ENCODE data around the gene PRDM13. TPM values are rescaled to one million over a fixed set of nuclear protein-coding genes. Genes with fewer than 3 reads are reported as not detected.
"Not testable (repeated sequence)": the region's sequence is repeated elsewhere in the genome, so short reads cannot be mapped to it uniquely, and the experiment has no call there.

Gene PRDM13
- total and polyA plus RNA-seq, 4 donors, result not detected

- no peak for DNase-seq (ENCODE audit: low spot score)
- Histone ChIP-seq H3K27ac (ENCODE audit: low read depth in 1 of 2, low read length in 2 of 2) (no peak overlapping the region), H3K27me3 (ENCODE audit: control insufficient read depth in 4 of 4, insufficient read depth in 4 of 4, low read length in 3 of 4) (peaks cover 3 to 28% (median 17%) of the 10 kb centered on the region in 4 donors), H3K36me3 (ENCODE audit: control insufficient read depth in 4 of 4, insufficient read depth in 3 of 4, low read depth in 1 of 4, low read length in 3 of 4) (no peaks in the 10 kb centered on the region), H3K4me1 (ENCODE audit: control insufficient read depth in 4 of 4, insufficient read depth in 4 of 4, low read length in 3 of 4) (peaks cover 0 to 22% (median 13%) of the 10 kb centered on the region in 4 donors), H3K4me3 (ENCODE audit: low read depth in 1 of 3, low read length in 3 of 3) (no peak overlapping the region), H3K9me3 (ENCODE audit: control insufficient read depth in 4 of 4, low read length in 3 of 4) (peaks cover 1 to 8% (median 5%) of the 10 kb centered on the region in 4 donors), H3K9ac (ENCODE audit: low read depth in 1 of 2, low read length in 2 of 2) (no peak overlapping the region)
- WGBS, result 27% methylated on average over 1 of the region's 1 CpG
- TF ChIP-seq RXRA (IDR thresholded peaks at IDR 0.05) (no peak), TAF1 (conservative IDR thresholded peaks at IDR 0.05) (no peak), REST (IDR thresholded peaks at IDR 0.05) (no peak), GABPA (IDR thresholded peaks at IDR 0.05 in 1 of 2, conservative IDR thresholded peaks at IDR 0.05 in 1 of 2) (no peak), ZBTB33 (IDR thresholded peaks at IDR 0.05) (no peak), EGR1 (IDR thresholded peaks at IDR 0.05; ENCODE audit: low read depth in 2 of 2) (no peak), HNF4G (IDR thresholded peaks at IDR 0.05) (no peak), MAX (IDR thresholded peaks at IDR 0.05) (no peak), SP1 (IDR thresholded peaks at IDR 0.05) (no peak), CTCF (IDR thresholded peaks at IDR 0.05; ENCODE audit: low read depth, low read length, missing input control) (no peak), ATF3 (IDR thresholded peaks at IDR 0.05) (no peak), JUND (IDR thresholded peaks at IDR 0.05) (no peak), HNF4A (conservative IDR thresholded peaks at IDR 0.05) (no peak), FOXA1 (IDR thresholded peaks at IDR 0.05) (no peak), FOXA2 (IDR thresholded peaks at IDR 0.05) (no peak)
Observed at GRCh38 chr6:99592900-99593299, 13.7 kb upstream of the PRDM13 start.

- H3K9ac ChIP-seq (ENCODE audit: low read depth in 1 of 2, low read length in 2 of 2); H3K36me3 ChIP-seq (ENCODE audit: control insufficient read depth in 4 of 4, insufficient read depth in 3 of 4, low read depth in 1 of 4, low read length in 3 of 4); DNase-seq (ENCODE audit: low spot score); H3K4me1 ChIP-seq (ENCODE audit: control insufficient read depth in 4 of 4, insufficient read depth in 4 of 4, low read length in 3 of 4); H3K9me3 ChIP-seq (ENCODE audit: control insufficient read depth in 4 of 4, low read length in 3 of 4); H3K27ac ChIP-seq (ENCODE audit: low read depth in 1 of 2, low read length in 2 of 2); H3K4me3 ChIP-seq (ENCODE audit: low read depth in 1 of 3, low read length in 3 of 3): not testable (repeated sequence)
- 70% methylated on average over 8 of the region's 8 CpGs for WGBS
- H3K27me3 ChIP-seq (ENCODE audit: control insufficient read depth in 4 of 4, insufficient read depth in 4 of 4, low read length in 3 of 4), result peaks cover 3 to 30% (median 15%) of the 10 kb centered on the region in 4 donors
Observed at GRCh38 chr6:99594696-99595095, 11.9 kb upstream of the PRDM13 start.

All from liver (tissue), 9 donors.